ENCODE results near the gene NOTO. TPM values are rescaled to one million over a fixed set of nuclear protein-coding genes. Genes with fewer than 3 reads are reported as not detected.

NOTO gene
- total and polyA plus RNA-seq, 2 of the 8 experiments (the other 6 are each of a cell fraction or from before 2014, with no cell fraction given) = 0.33 to 0.54 TPM

GRCh38 chr2:73218298-73218697 is 15.9 kb downstream of the NOTO start:
- H3K36me3 ChIP-seq (ENCODE audit: control insufficient read depth in 2 of 4, insufficient read depth in 4 of 4, low read length in 3 of 4) = peaks cover 4 to 20% (median 10%) of the 10 kb centered on the region in 4 experiments; a peak in 7 of 8 replicates
- no peak overlapping the region for H2BK5ac ChIP-seq (ENCODE audit: low read depth, low read length)
- H2AFZ ChIP-seq (ENCODE audit: low read length) = no peak overlapping the region
- peaks cover 0 to 3% (median 1%) of the 10 kb centered on the region in 4 experiments; a peak in 2 of 7 replicates for H3K4me1 ChIP-seq (replicated peaks in 1 of 4; ENCODE audit: control insufficient read depth in 3 of 4, insufficient read depth in 4 of 4, low read length in 3 of 4)
- no peak overlapping the region for H4K5ac ChIP-seq (ENCODE audit: insufficient read length, low read depth, low read length)
- H3K27ac ChIP-seq (ENCODE audit: low read depth, low read length) = no peak overlapping the region
- H3K14ac ChIP-seq (ENCODE audit: insufficient read length) = no peak overlapping the region
- DNase-seq (ENCODE audit: low read depth in 1 of 2, low spot score in 2 of 2) = no peak
- CTCF ChIA-PET (ENCODE audit: partially characterized antibody) = interaction anchor here (0.6 to 2.1 kb wide), 9 partner anchors 8 to 323 kb away, joined by 3 to 7 read pairs (median 3); partner anchors contain the start of gene NOTO
- no peak for TF ChIP-seq NANOG (IDR thresholded peaks at IDR 0.05; ENCODE audit: insufficient read depth, low read depth, low read length, poor library complexity, severe bottlenecking)
- TF ChIP-seq BRCA1 (IDR thresholded peaks at IDR 0.05; ENCODE audit: low read depth, low read length) = no peak
- TF ChIP-seq CHD1 (IDR thresholded peaks at IDR 0.05; ENCODE audit: low read depth, low read length) = no peak
- POLR2A ChIA-PET (ENCODE audit: partially characterized antibody) = interaction anchor here (1.4 to 11.5 kb wide), 5 partner anchors 10 to 41 kb away, joined by 4 to 113 read pairs (median 6); partner anchors contain the start of genes CCT7, NOTO and PRADC1
- peaks cover 15% of the 10 kb centered on the region for H3K79me1 ChIP-seq (ENCODE audit: low read depth, low read length)
- peaks cover 3 to 4% of the 10 kb centered on the region in 2 experiments for H4K20me1 ChIP-seq (replicated peaks in 1 of 2; ENCODE audit: control insufficient read depth in 1 of 2, insufficient read depth in 2 of 2, low read length in 2 of 2)
- peaks cover 5 to 38% of the 10 kb centered on the region in 2 experiments for H3K79me2 ChIP-seq (ENCODE audit: control insufficient read depth in 1 of 2, insufficient read depth in 2 of 2, low read length in 2 of 2)
- H3K4me2 ChIP-seq (ENCODE audit: insufficient read depth in 1 of 2, low read depth in 2 of 2, low read length in 2 of 2) = no peak overlapping the region
- no peak overlapping the region for H3K4me3 ChIP-seq (ENCODE audit: extremely low read depth in 1 of 4, insufficient read depth in 2 of 4, low read depth in 3 of 4, low read length in 4 of 4)
- peaks cover 0 to under 1% (median 0%) of the 10 kb centered on the region in 4 experiments; a peak in 1 of 7 replicates for H3K27me3 ChIP-seq (replicated peaks in 1 of 4; ENCODE audit: control insufficient read depth in 3 of 4, extremely low read depth in 1 of 4, insufficient read depth in 3 of 4, low read length in 3 of 4)
- H2BK120ac ChIP-seq (replicated peaks; ENCODE audit: low read depth, low read length) = no peak overlapping the region
- no peak overlapping the region for H3K4ac ChIP-seq (replicated peaks; ENCODE audit: insufficient read length, low read depth, low read length)
- no peak overlapping the region; the same call in 1 of the 2 replicates for H2AK5ac ChIP-seq (ENCODE audit: low read depth, low read length)
- no peak overlapping the region for H2BK15ac ChIP-seq (ENCODE audit: low read length)
- H3K18ac ChIP-seq (ENCODE audit: extremely low read depth, low read length) = no peak overlapping the region
- no peak overlapping the region; a peak in 1 of 7 replicates for H3K9ac ChIP-seq (replicated peaks in 1 of 4; ENCODE audit: extremely low read depth in 1 of 4, low read depth in 3 of 4, low read length in 3 of 4)
- FAIRE-seq = no peak
- H3K23me2 ChIP-seq (ENCODE audit: low read depth, low read length) = peaks cover 3% of the 10 kb centered on the region; the same call in 1 of the 2 replicates
- no peak overlapping the region for H3K23ac ChIP-seq (ENCODE audit: insufficient read length)
- no peak overlapping the region for H2BK12ac ChIP-seq (ENCODE audit: low read depth, low read length)
- H4K8ac ChIP-seq (ENCODE audit: extremely low read depth, insufficient read depth, low read length) = peak overlapping the region; percentile 65; the same call in 1 of the 2 replicates
- H3K9me3 ChIP-seq (ENCODE audit: insufficient read depth in 2 of 2, low read depth in 1 of 2, low read length in 1 of 2) = no peaks in the 10 kb centered on the region
- H2BK20ac ChIP-seq (ENCODE audit: low read length) = no peak overlapping the region
- H4K91ac ChIP-seq (replicated peaks; ENCODE audit: insufficient read length, low read length) = no peak overlapping the region
- no peak overlapping the region for H3K56ac ChIP-seq (replicated peaks; ENCODE audit: insufficient read length, low read depth, low read length)

Data from H1 (cell line).